ENCODE data around the gene DCLK1.

DCLK1 gene

DNA sequence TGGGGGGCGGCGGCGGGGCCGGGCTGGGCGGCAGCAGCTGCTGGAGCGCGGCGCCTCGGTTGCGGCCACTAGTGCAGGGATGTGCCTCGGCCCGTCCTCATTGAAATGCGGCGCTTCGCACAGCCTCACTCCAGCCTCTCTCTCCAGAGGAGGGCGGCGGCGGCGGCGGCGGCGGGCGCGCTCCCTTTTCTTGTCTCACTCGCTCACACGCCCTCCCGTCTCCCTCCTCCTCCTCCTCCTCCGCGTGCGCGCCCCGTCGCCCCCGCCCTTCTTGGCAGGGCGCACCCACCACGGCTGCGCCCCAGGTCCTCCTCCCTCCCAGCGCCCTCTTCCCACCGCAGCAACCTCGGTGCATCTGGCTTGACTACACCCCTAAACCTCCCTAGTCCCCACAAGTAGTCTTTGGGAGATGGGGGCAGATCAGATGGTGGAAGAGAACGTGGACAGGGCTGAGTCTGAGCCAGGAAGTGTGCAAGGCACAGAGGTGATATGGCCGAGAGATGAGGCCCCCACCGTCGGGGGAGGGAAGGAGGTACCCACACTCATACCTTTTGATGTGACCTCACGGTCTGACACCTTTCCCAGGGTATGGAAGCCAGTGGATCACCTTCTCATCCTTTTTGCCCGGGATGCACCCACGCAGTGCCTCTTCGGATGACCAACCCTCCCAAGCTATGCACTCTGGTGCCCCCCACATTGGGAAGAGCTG lies at the start of gene DCLK1:
Gene DCLK1, minus strand, starts transcription at position 161 of the 709 bp plus-strand sequence.
- Histone ChIP-seq H3K36me3 (ENCODE audit: low read depth) (no peaks in the 10 kb centered on the region), H3K9me3 (ENCODE audit: severe bottlenecking) (no peaks in the 10 kb centered on the region), H3K4me1 (ENCODE audit: insufficient read depth, poor library complexity, severe bottlenecking) (no peaks in the 10 kb centered on the region), H3K4me3 (ENCODE audit: severe bottlenecking) (peak within 1 kb of the TSS; percentile 45), H3K27ac (ENCODE audit: poor library complexity, severe bottlenecking) (no peak within 1 kb of the TSS), H3K27me3 (ENCODE audit: insufficient read depth, poor library complexity, severe bottlenecking) (peaks cover 8% of the 10 kb centered on the region)
- peak; percentile 39 for DNase-seq (ENCODE audit: low spot score)
- TF ChIP-seq, protein P1, sequence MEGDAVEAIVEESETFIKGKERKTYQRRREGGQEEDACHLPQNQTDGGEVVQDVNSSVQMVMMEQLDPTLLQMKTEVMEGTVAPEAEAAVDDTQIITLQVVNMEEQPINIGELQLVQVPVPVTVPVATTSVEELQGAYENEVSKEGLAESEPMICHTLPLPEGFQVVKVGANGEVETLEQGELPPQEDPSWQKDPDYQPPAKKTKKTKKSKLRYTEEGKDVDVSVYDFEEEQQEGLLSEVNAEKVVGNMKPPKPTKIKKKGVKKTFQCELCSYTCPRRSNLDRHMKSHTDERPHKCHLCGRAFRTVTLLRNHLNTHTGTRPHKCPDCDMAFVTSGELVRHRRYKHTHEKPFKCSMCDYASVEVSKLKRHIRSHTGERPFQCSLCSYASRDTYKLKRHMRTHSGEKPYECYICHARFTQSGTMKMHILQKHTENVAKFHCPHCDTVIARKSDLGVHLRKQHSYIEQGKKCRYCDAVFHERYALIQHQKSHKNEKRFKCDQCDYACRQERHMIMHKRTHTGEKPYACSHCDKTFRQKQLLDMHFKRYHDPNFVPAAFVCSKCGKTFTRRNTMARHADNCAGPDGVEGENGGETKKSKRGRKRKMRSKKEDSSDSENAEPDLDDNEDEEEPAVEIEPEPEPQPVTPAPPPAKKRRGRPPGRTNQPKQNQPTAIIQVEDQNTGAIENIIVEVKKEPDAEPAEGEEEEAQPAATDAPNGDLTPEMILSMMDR (IDR thresholded peaks at IDR 0.05; ENCODE audit: poor library complexity, severe bottlenecking), result no peak
- peak; percentile 81 for ATAC-seq (ENCODE audit: low read depth)

DNA sequence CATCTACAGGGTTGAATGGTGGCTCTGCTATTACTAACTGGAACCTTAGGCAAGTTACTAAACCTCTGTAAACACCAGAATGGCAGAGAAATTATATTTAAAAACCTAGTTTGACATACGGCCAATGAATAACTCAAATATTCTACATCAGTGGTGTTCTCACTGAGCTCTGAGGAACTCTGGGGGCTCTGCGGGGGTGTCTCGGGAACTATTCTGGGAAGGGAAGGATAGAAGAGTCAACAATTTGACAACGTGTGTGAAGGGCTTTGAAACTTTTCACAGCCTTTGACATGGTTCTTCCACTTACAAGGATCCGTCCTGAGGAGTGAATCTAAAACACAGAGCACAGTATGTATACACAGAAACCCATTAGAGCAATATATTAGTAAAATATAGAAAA lies 44.4 kb upstream of the DCLK1 start:
- Histone ChIP-seq H3K4me3 (ENCODE audit: severe bottlenecking) (no peak overlapping the region), H3K36me3 (ENCODE audit: low read depth) (no peaks in the 10 kb centered on the region), H3K27ac (ENCODE audit: poor library complexity, severe bottlenecking) (no peak overlapping the region), H3K27me3 (ENCODE audit: insufficient read depth, poor library complexity, severe bottlenecking) (no peaks in the 10 kb centered on the region), H3K4me1 (ENCODE audit: insufficient read depth, poor library complexity, severe bottlenecking) (no peaks in the 10 kb centered on the region), H3K9me3 (ENCODE audit: severe bottlenecking) (no peaks in the 10 kb centered on the region)
- ATAC-seq (ENCODE audit: low read depth) (no peak), DNase-seq (ENCODE audit: low spot score) (no peak)
- TF ChIP-seq, protein P1 (IDR thresholded peaks at IDR 0.05; ENCODE audit: poor library complexity, severe bottlenecking), result no peak

DNA sequence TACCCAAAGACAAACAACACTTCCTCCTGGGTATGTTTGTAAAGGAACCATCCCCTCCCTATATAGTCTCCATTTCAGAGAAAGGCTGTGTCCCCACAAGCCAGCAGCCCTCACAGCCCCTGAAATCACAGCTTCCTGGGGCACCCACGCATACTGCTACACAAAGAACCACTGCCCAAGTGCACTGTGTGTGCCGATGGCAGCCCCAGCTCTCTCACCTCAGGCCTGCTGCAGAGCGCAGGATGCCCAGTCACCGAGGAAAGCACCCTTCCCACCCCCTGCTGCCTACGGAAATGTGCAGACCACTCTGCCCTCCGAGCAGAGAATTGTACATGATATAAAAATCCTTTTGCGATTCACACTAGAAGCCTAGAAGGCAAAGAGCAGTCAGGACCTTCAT lies 43.7 kb upstream of the DCLK1 start:
- Histone ChIP-seq H3K4me3 (ENCODE audit: severe bottlenecking) (no peak overlapping the region), H3K9me3 (ENCODE audit: severe bottlenecking) (no peaks in the 10 kb centered on the region), H3K36me3 (ENCODE audit: low read depth) (no peaks in the 10 kb centered on the region), H3K27me3 (ENCODE audit: insufficient read depth, poor library complexity, severe bottlenecking) (no peaks in the 10 kb centered on the region), H3K4me1 (ENCODE audit: insufficient read depth, poor library complexity, severe bottlenecking) (no peaks in the 10 kb centered on the region), H3K27ac (ENCODE audit: poor library complexity, severe bottlenecking) (no peak overlapping the region)
- DNase-seq (ENCODE audit: low spot score) (no peak), ATAC-seq (ENCODE audit: low read depth) (no peak)
- TF ChIP-seq, protein P1 (IDR thresholded peaks at IDR 0.05; ENCODE audit: poor library complexity, severe bottlenecking), result no peak

DNA sequence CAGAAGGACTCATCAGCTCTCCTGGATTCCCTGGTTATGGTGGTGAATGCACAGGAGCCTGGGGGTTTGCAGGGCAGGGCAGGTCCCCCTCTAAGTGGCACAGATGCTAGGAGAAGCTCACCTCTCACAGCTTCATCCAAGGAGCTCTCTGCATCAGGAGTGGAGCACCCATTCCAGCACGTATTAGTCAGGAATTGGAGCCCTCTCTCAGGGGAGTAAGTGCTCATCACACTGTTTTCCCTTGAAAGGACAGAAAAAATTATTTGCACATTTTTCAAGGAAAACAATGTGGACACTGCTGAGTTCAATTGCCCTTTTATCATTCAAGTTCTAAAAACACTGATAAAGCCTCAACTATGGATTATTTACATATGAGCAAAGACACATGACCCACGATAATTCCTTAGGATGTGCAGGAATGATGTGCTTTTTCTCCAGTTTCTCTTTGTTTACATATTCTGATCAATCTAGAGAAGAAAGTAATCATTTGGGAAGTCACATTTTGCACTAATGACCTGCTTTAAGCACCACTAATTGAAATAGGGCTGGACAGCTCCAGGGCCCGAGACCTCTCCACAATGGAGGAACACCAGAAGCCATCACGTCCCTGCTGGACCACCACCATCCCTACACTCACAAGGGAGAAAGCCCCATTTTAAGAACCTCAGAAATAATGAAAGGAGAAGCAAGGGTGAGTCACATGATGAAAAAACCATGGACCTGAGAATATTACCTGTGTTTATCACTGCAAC lies 42.6 kb upstream of the DCLK1 start:
- no peaks in the 10 kb centered on the region for H3K36me3 ChIP-seq (ENCODE audit: low read depth)
- H3K4me1 ChIP-seq (ENCODE audit: insufficient read depth, poor library complexity, severe bottlenecking), result no peaks in the 10 kb centered on the region
- no peak overlapping the region for H3K27ac ChIP-seq (ENCODE audit: poor library complexity, severe bottlenecking)
- no peak for ATAC-seq (ENCODE audit: low read depth)
- H3K4me3 ChIP-seq (ENCODE audit: severe bottlenecking), result no peak overlapping the region
- H3K27me3 ChIP-seq (ENCODE audit: insufficient read depth, poor library complexity, severe bottlenecking), result no peaks in the 10 kb centered on the region
- no peaks in the 10 kb centered on the region for H3K9me3 ChIP-seq (ENCODE audit: severe bottlenecking)
- TF ChIP-seq, protein P1 (IDR thresholded peaks at IDR 0.05; ENCODE audit: poor library complexity, severe bottlenecking), result no peak
- DNase-seq (ENCODE audit: low spot score), result no peak

DNA sequence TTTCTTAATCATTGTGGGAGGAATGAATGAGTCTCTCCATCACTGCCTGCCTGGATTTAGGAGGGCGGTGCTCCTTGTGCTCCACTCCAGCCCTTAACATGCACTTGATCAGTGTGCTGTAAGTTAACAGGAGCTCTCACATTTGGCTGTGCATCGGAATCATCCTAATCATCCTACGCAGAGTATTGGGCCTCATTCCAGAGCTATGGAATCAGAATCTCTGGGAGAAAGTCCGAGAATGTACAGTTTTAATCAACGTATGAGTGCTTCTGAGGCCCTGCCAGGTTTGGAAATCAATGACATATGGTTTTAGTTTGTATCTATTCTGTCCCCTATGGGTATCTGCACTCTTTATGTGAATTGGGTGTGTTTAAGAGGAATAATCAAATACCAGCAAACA lies 34.9 kb upstream of the DCLK1 start:
- ATAC-seq (ENCODE audit: low read depth), result no peak
- TF ChIP-seq, protein P1 (IDR thresholded peaks at IDR 0.05; ENCODE audit: poor library complexity, severe bottlenecking), result no peak

More for the DNA sequence above, 34.9 kb upstream of the DCLK1 start:
- no peaks in the 10 kb centered on the region for H3K9me3 ChIP-seq (ENCODE audit: severe bottlenecking)
- H3K27me3 ChIP-seq (ENCODE audit: insufficient read depth, poor library complexity, severe bottlenecking), result no peaks in the 10 kb centered on the region
- no peak overlapping the region for H3K4me3 ChIP-seq (ENCODE audit: severe bottlenecking)
- no peak overlapping the region for H3K27ac ChIP-seq (ENCODE audit: poor library complexity, severe bottlenecking)
- peaks cover 17% of the 10 kb centered on the region for H3K4me1 ChIP-seq (ENCODE audit: insufficient read depth, poor library complexity, severe bottlenecking)
- DNase-seq (ENCODE audit: low spot score), result no peak
- H3K36me3 ChIP-seq (ENCODE audit: low read depth), result no peaks in the 10 kb centered on the region
